Measurements from ENCODE around the gene RAB7A.

- TF ChIP-seq CTCF (conservative IDR thresholded peaks at IDR 0.05) (no peak), ZFX (IDR thresholded peaks at IDR 0.05) (peak; percentile 98)
These were observed at the start of gene RAB7A for GRCh38 chr3:128726023-128727016.
